Testis (tissue), 3 donors: ENCODE measurements around the gene UTF1. TPM values are rescaled to one million over a fixed set of nuclear protein-coding genes. Genes with fewer than 3 reads are reported as not detected.
"Not testable (repeated sequence)": the region's sequence is repeated elsewhere in the genome, so short reads cannot be mapped to it uniquely, and the experiment has no call there.

Experiments
- DNase-seq: peaks from one replicate; pipeline ENCODE4 v3.0.0-alpha.2; 2019
- H3K27ac ChIP-seq, 2 donors: fragments of 200-600 bp; sonication (generic); one replicate each; pipeline ENCODE4 v1.5.1; 2019
- H3K27me3 ChIP-seq: fragments of 200-600 bp; sonication (generic); one replicate; pipeline ENCODE4 v1.5.1; 2019
- H3K36me3 ChIP-seq: fragments of 200-600 bp; sonication (generic); one replicate; pipeline ENCODE4 v1.5.1; 2017; ENCODE audit warnings: low read depth; ENCODE audit errors: missing control alignments
- H3K4me1 ChIP-seq: fragments of 200-600 bp; sonication (generic); one replicate; pipeline ENCODE4 v1.5.1; 2019
- H3K4me3 ChIP-seq, 2 donors: fragments of 200-600 bp; sonication (generic); one replicate each; pipeline ENCODE4 v1.5.1; 2017 to 2019
- H3K9me3 ChIP-seq: fragments of 200-600 bp; sonication (generic); one replicate; pipeline ENCODE4 v1.5.1; 2017
- POLR2A ChIP-seq: fragments of 450-650 bp; IDR thresholded peaks from one replicate; pipeline ENCODE4 v1.6.1; 2017; ENCODE audit warnings: antibody characterized with exemption, mild to moderate bottlenecking, moderate library complexity
- WGBS, 2 donors: methylation state at CpG; one replicate each; pipeline ENCODE4 v1.1.5; 2018; 5-methylcytosine and 5-hydroxymethylcytosine counted together
- intact Hi-C: fragments of 100-400 bp; cut with DNase I; formaldehyde crosslinking; loops from one replicate; pipeline ENCODE4 v1.15.1; 2023; ENCODE audit warnings: low total_unique reads
- polyA plus RNA-seq: library from polyadenylated mRNA; stranded (reverse); fragments of 350-450 nt; fragmentation: Illumina TruSeq; extraction: RNeasy Lipid Tissue Mini Kit (QIAGEN cat#74804); gene quantifications from one replicate; pipeline ENCODE4 v1.2.3, GENCODE V29; 2014; ENCODE audit warnings: low read depth, low replicate concordance; ENCODE audit not compliant: insufficient read depth
- total RNA-seq, 2 donors: library from RNA; depleted of rRNA; stranded (reverse); fragments of >200 nt; gene quantifications; one replicate each; pipeline ENCODE4 v1.2.3, GENCODE V29; 2016
- TF ChIP-seq, protein P1 (sequence below), 3 experiments: fragments of 450-650 bp in 2 of 3; fragments of 200-600 bp in 1 of 3; sonication (generic) in 1 of 3; IDR thresholded peaks; one replicate each; pipeline ENCODE4 v1.5.1; 2016 to 2019; ENCODE audit warnings: antibody characterized with exemption in 3 of 3, mild to moderate bottlenecking in 2 of 3, moderate library complexity in 1 of 3

Gene UTF1
- total and polyA plus RNA-seq, 3 donors from 2014 or later: 5.3 to 18.6 (median 17.2) TPM

DNA sequence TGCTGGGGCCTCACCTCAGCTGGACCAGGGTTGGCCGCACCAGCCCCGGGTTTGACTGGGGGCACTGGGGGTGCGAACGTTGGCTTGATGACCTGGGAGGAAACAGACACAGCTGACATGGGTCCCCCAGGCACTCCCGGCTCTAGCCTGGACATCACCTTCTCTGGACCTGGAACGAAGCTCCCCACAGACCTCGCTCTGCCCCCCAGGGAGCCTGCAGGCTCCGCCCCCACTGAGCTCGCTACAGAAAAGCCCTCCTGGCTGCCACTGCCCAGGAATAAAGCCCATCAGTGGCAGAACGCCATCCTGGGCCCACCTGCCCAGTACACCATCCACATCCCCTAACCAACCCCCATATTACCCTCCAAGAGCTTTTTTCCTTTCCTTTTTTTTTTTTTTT lies 33.7 kb downstream of the UTF1 start:
- intact Hi-C loops: no loop called here
- Histone ChIP-seq H3K9me3 (no peaks in the 10 kb centered on the region), H3K27ac (no peak overlapping the region), H3K4me1 (no peaks in the 10 kb centered on the region), H3K4me3 (no peak overlapping the region), H3K27me3 (no peaks in the 10 kb centered on the region), H3K36me3 (no peaks in the 10 kb centered on the region)
- 86 to 90% methylated on average over 8 to 9 of the region's 10 CpGs for WGBS, 2 donors
- TF ChIP-seq, protein P1, sequence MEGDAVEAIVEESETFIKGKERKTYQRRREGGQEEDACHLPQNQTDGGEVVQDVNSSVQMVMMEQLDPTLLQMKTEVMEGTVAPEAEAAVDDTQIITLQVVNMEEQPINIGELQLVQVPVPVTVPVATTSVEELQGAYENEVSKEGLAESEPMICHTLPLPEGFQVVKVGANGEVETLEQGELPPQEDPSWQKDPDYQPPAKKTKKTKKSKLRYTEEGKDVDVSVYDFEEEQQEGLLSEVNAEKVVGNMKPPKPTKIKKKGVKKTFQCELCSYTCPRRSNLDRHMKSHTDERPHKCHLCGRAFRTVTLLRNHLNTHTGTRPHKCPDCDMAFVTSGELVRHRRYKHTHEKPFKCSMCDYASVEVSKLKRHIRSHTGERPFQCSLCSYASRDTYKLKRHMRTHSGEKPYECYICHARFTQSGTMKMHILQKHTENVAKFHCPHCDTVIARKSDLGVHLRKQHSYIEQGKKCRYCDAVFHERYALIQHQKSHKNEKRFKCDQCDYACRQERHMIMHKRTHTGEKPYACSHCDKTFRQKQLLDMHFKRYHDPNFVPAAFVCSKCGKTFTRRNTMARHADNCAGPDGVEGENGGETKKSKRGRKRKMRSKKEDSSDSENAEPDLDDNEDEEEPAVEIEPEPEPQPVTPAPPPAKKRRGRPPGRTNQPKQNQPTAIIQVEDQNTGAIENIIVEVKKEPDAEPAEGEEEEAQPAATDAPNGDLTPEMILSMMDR (IDR thresholded peaks at IDR 0.05): no peak
- no peak for TF ChIP-seq POLR2A
- DNase-seq: no peak

GRCh38 chr10:133264461-133264860 lies 34.4 kb downstream of the UTF1 start:
- Histone ChIP-seq H3K9me3 (no peaks in the 10 kb centered on the region), H3K27me3 (no peaks in the 10 kb centered on the region), H3K27ac (no peak overlapping the region), H3K36me3 (no peaks in the 10 kb centered on the region), H3K4me3 (no peak overlapping the region), H3K4me1 (no peaks in the 10 kb centered on the region)
- DNase-seq: no peak
- intact Hi-C loops: no loop called here
- 83 to 89% methylated on average over 9 of the region's 9 CpGs for WGBS, 2 donors
- TF ChIP-seq POLR2A: no peak
- TF ChIP-seq, protein P1 (IDR thresholded peaks at IDR 0.05): no peak

- H3K4me3 ChIP-seq, H3K27ac ChIP-seq, H3K9me3 ChIP-seq, H3K36me3 ChIP-seq, H3K4me1 ChIP-seq, H3K27me3 ChIP-seq, DNase-seq, intact Hi-C loops: not testable (repeated sequence)
- WGBS, 2 donors: 82 to 88% methylated on average over 9 to 10 of the region's 10 CpGs
These were observed 35.0 kb downstream of the UTF1 start for GRCh38 chr10:133265052-133265451.

- no peaks in the 10 kb centered on the region for H3K27me3 ChIP-seq
- no peak overlapping the region for H3K27ac ChIP-seq
- H3K4me1 ChIP-seq: no peaks in the 10 kb centered on the region
- DNase-seq: no peak
- no peaks in the 10 kb centered on the region for H3K36me3 ChIP-seq
- H3K4me3 ChIP-seq: no peak overlapping the region
- intact Hi-C loops: no loop called here
- 90 to 91% methylated on average over 17 to 21 of the region's 21 CpGs for WGBS, 2 donors
- TF ChIP-seq POLR2A: no peak
- TF ChIP-seq, protein P1 (IDR thresholded peaks at IDR 0.05): no peak
- H3K9me3 ChIP-seq: no peaks in the 10 kb centered on the region
These were observed 36.2 kb downstream of the UTF1 start for GRCh38 chr10:133266056-133266795.

GRCh38 chr10:133267293-133267692 lies 37.3 kb downstream of the UTF1 start:
- WGBS, 2 donors: 85 to 91% methylated on average over 8 to 14 of the region's 14 CpGs
- intact Hi-C loops: no loop called here
- Histone ChIP-seq H3K4me3 (no peak overlapping the region), H3K9me3 (no peaks in the 10 kb centered on the region), H3K36me3 (no peaks in the 10 kb centered on the region), H3K27ac (no peak overlapping the region), H3K4me1 (no peaks in the 10 kb centered on the region), H3K27me3 (no peaks in the 10 kb centered on the region)
- TF ChIP-seq, protein P1 (IDR thresholded peaks at IDR 0.05): no peak
- no peak for TF ChIP-seq POLR2A
- DNase-seq: no peak
